Muscle layer of duodenum (tissue), 2 donors: ENCODE measurements around the gene CHSY1.

Experiments
- H3K27ac ChIP-seq: one replicate; pipeline ENCODE4 v1.7.0; 2013; ENCODE audit warnings: mild to moderate bottlenecking, low read length
- H3K27me3 ChIP-seq: one replicate; pipeline ENCODE4 v1.7.0; 2013; ENCODE audit warnings: low read depth, mild to moderate bottlenecking, control low read depth, low read length
- H3K36me3 ChIP-seq, 2 donors: one replicate each; pipeline ENCODE4 v1.7.0; 2013; ENCODE audit warnings: low read length in 2 of 2, control low read depth in 1 of 2, mild to moderate bottlenecking in 1 of 2; ENCODE audit not compliant: insufficient read depth in 2 of 2, control insufficient read depth in 1 of 2
- H3K4me1 ChIP-seq, 2 donors: one replicate each; pipeline ENCODE4 v1.7.0; 2013; ENCODE audit warnings: low read length in 2 of 2, mild to moderate bottlenecking in 2 of 2, control low read depth in 1 of 2, moderate library complexity in 1 of 2; ENCODE audit not compliant: insufficient read depth in 2 of 2, control insufficient read depth in 1 of 2
- H3K4me3 ChIP-seq, 2 donors: one replicate each; pipeline ENCODE4 v1.7.0; 2013; ENCODE audit warnings: low read length in 2 of 2, low read depth in 1 of 2, mild to moderate bottlenecking in 1 of 2
- H3K9me3 ChIP-seq, 2 donors: one replicate each; pipeline ENCODE4 v1.7.0; 2013; ENCODE audit warnings: low read length in 2 of 2, control low read depth in 1 of 2, mild to moderate bottlenecking in 1 of 2; ENCODE audit not compliant: control insufficient read depth in 1 of 2
- donor health status: healthy.

CHSY1 gene

DNA sequence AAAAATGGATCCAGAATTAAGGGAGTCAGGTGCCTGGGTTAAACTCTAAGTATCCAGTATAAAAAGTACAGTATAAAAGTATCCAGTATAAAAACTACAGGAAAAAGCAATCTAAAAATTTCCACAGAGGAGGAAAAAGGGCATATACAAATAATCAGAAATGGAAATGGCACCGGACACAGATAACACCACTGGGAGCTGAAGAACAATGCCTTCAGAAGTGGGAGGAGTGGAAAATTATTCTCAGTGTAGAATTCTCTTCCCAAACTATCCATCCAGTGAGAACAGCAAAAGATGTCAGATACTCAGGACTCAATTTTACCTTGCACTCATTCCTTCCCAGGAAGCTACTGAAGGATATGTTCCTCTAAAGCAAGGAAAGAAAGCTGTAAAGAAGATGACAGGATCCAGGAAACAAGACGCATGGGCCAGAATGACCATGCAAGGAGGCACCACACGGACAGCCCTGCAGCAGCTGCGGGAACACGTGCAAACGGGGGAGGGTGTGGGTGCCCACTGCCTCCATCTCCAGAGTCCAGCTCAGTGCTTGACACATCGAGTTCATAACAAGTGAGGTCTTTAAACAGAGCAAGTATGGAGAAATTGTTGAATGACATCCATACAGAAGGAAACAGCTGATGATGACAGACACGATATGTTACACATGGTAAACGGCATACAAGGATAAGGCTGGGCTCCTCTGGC lies 68.5 kb downstream of the CHSY1 start:
- Histone ChIP-seq H3K27ac (no peak overlapping the region), H3K4me1 (peaks cover 0 to 15% of the 10 kb centered on the region in 2 donors)

DNA sequence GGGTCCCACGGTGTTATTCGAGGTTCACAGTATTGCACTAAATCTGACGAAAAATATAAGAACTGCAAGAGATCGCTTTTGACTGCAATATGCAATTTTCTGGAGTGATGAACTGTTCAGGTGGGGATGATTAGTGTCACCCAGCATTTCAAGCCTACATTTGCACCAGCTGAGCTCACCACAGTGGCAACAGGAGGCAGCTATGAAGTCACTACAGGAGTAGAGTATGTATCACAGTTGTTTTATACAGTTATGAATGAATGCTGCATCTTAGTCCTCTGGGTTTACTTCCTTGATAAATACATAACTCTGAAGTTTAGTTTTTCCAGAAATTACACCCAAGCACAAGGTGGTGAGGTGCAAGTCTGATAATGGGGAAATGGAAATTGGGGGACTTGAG lies 69.6 kb downstream of the CHSY1 start:
- no peak overlapping the region for H3K4me3 ChIP-seq
- H3K27ac ChIP-seq: no peak overlapping the region
- no peaks in the 10 kb centered on the region for H3K9me3 ChIP-seq
- peaks cover 7 to 15% of the 10 kb centered on the region in 2 donors for H3K36me3 ChIP-seq
- H3K27me3 ChIP-seq: no peaks in the 10 kb centered on the region
- H3K4me1 ChIP-seq: peaks cover 0 to 9% of the 10 kb centered on the region in 2 donors

More for the DNA sequence above, 68.5 kb downstream of the CHSY1 start:
- no peaks in the 10 kb centered on the region for H3K9me3 ChIP-seq
- no peaks in the 10 kb centered on the region for H3K27me3 ChIP-seq
- no peak overlapping the region for H3K4me3 ChIP-seq
- H3K36me3 ChIP-seq: peaks cover 3 to 5% of the 10 kb centered on the region in 2 donors

DNA sequence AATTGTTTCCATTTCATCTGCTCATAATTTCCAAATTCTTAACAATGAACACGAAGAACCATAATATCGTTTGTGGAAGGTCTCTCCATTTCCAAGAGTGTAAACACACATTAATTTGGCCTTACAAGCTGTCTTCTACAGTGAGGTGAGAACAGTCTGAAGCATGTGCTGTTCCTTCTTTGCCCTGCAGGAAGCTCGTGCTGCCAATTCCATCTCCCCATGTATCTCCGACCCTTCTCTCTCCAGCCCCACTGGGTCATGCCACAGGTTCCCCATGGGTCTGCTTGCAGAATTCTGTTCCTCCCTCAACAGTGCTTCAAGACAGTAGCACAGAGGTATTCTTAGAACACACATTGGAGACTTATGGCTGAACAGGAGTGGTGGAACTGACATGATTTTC lies 70.5 kb downstream of the CHSY1 start:
- Histone ChIP-seq H3K27me3 (no peaks in the 10 kb centered on the region), H3K4me1 (peaks cover 0 to 7% of the 10 kb centered on the region in 2 donors), H3K4me3 (no peak overlapping the region), H3K36me3 (peaks cover 7 to 15% of the 10 kb centered on the region in 2 donors), H3K9me3 (no peaks in the 10 kb centered on the region), H3K27ac (no peak overlapping the region)

DNA sequence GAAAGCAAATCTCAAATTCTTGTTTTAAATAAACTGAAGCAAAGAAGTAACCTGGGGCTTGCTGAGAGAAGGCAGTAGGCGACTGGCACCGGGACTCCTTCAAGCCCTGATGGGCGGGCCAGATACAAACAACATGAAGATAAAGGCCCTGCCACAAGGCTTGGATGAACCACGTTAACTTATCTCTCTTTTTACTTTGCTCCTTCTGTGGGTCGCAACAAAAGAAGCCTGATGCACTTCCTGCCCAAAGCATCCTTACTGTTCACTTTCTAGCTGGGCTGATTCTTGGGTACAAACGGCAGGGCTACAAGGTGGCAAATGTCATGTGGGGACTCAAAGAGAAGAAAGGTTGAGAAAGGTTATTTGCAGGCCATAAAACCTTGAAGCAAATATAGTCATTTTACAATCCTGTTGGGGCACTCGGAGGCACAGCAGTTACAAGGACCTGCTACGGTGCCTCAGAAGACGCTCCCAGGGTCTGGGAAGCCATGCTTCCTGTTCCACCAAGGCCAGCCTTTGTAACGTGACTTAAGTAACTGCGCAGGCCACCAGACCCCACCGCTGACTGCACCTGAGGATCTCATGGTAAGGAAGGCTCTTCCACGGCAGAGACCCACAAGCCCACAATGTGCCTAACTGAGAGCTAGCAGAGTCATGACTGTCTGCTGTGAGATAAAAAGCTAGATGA lies 71.1 kb downstream of the CHSY1 start:
- Histone ChIP-seq H3K27ac (no peak overlapping the region), H3K27me3 (no peaks in the 10 kb centered on the region), H3K36me3 (peaks cover 7 to 15% of the 10 kb centered on the region in 2 donors), H3K4me3 (no peak overlapping the region), H3K9me3 (no peaks in the 10 kb centered on the region), H3K4me1 (peaks cover 0 to 7% of the 10 kb centered on the region in 2 donors)

DNA sequence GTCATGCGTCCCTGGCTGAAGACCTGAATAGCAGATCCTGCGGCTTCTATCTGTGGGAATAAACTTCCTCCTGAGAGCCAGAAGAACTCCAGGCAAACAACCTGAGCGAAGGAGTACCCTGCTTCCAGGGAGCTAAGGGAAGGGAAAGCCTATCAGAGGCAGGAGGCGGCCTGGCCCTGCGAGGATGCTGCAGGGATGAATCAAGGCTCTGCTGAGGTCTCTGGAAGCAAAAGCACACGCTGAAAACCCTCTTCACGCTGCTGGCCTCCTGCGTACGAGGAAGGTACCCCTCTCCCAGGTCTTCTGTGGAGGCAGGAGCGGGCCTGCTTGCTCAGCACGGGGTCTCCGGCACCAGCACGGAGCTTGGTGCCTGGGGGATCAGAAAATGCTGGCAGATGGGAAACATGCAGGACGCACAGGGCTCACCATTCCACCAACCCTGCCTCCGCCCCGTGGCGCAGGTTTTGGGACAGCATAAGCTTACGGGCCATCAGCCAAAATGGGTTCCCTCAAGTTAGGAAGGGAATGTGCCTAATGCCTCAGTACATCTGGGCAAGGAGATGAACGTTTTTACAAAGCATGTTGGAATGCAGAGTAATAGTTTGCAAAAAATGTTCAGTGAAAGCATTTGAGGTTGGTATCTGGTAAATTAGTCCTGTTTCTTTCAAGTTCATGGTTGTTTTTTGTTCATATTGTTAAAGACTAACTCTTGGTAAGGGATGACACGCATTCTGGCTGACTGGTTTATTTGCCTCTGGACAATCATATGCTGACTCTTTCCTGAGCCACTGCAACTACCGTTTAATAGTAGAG lies 72.3 kb downstream of the CHSY1 start:
- H3K9me3 ChIP-seq: no peaks in the 10 kb centered on the region
- H3K4me3 ChIP-seq: no peak overlapping the region
- H3K36me3 ChIP-seq: peaks cover 9 to 15% of the 10 kb centered on the region in 2 donors
- no peak overlapping the region for H3K27ac ChIP-seq
- H3K27me3 ChIP-seq: no peaks in the 10 kb centered on the region
- peaks cover 0 to 7% of the 10 kb centered on the region in 2 donors for H3K4me1 ChIP-seq

DNA sequence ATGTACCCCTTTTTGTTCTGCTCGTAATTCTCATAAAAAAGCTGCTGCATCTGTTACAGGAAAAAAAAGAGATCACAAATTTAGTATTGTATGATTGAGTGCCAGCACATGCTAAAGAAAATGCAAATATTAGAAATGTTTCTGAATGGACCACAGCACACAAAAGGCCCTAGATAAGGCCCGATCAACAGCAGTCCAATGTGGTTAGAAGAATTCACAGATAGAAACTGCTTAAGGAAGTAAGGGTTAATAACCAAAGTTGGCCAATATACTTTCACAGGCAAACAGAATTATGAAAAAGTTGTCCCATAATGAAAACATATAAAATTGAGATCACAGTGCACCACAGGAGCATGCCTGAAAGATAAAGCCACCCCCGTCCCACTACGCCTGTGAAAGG lies 72.9 kb downstream of the CHSY1 start:
- no peak overlapping the region for H3K27ac ChIP-seq
- H3K4me3 ChIP-seq: no peak overlapping the region
- H3K36me3 ChIP-seq: peaks cover 14 to 15% of the 10 kb centered on the region in 2 donors
- H3K4me1 ChIP-seq: peaks cover 0 to 7% of the 10 kb centered on the region in 2 donors
- H3K27me3 ChIP-seq: no peaks in the 10 kb centered on the region
- no peaks in the 10 kb centered on the region for H3K9me3 ChIP-seq

DNA sequence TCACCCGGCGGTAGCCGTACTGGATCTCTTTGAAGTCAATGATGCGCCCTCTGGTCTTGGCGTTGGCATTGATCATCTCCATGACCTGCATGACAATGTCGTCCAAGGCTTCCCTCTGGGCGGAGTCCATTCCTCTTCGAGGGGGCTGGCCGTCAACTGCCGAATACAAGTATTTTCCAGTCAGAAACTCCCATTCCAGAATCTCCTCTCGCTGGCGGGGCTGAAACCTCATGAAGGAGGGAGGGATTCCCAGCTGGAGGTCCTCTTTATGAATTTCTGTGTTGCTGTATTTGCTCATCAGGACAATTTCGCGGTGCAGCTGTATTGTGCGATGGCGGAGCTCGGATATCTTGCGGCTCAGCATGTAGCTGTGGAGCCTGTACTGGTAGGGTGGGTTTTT lies 73.4 kb downstream of the CHSY1 start:
- no peaks in the 10 kb centered on the region for H3K9me3 ChIP-seq
- no peak overlapping the region for H3K27ac ChIP-seq
- H3K36me3 ChIP-seq: peaks cover 14 to 15% of the 10 kb centered on the region in 2 donors
- H3K4me1 ChIP-seq: peaks cover 0 to 7% of the 10 kb centered on the region in 2 donors
- no peak overlapping the region for H3K4me3 ChIP-seq
- no peaks in the 10 kb centered on the region for H3K27me3 ChIP-seq

DNA sequence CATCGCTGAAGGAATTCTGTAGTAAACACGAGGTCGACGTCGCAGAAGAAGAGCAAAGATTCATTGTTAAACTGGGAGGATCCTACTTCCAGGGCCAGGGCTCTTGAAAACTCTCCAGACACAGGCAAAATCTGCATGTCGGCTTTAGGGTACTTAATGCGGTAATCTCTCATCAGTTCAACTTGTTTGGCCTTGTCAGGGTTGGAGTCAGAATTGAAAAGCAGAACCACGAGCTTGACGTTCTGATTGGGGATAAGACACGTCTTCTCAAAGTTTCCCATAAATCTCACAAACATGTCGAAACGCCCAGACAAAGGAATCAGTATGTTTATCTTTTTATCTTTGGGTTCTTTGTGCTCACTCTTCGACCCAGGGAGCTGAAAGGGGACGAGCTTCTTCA lies 74.0 kb downstream of the CHSY1 start:
- no peaks in the 10 kb centered on the region for H3K9me3 ChIP-seq
- H3K4me1 ChIP-seq: peaks cover 0 to 7% of the 10 kb centered on the region in 2 donors
- H3K36me3 ChIP-seq: peaks cover 14 to 15% of the 10 kb centered on the region in 2 donors
- H3K4me3 ChIP-seq: no peak overlapping the region
- no peak overlapping the region for H3K27ac ChIP-seq
- H3K27me3 ChIP-seq: no peaks in the 10 kb centered on the region

DNA sequence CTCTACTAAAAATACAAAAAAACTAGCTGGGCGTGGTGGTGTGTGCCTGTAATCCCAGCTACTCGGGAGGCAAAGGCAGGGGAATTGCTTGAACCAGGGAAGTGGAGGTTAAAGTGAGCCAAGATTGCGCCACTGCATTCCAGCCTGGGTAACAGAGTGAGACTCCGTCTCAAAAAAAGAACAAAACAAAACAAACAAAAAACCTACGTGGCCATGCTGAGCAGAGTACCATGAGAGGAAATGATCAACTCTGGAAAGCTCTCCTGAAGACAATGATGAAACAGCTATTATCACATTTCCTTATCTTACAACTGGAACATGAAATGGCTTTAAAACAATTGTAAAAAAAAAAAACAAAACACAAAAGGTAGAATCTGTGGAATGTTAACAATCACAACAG lies 75.2 kb downstream of the CHSY1 start:
- H3K27me3 ChIP-seq: no peaks in the 10 kb centered on the region
- peaks cover 14 to 15% of the 10 kb centered on the region in 2 donors for H3K36me3 ChIP-seq
- H3K4me3 ChIP-seq: no peak overlapping the region
- no peak overlapping the region for H3K27ac ChIP-seq
- H3K9me3 ChIP-seq: no peaks in the 10 kb centered on the region
- H3K4me1 ChIP-seq: peaks cover 0 to under 1% of the 10 kb centered on the region in 2 donors

DNA sequence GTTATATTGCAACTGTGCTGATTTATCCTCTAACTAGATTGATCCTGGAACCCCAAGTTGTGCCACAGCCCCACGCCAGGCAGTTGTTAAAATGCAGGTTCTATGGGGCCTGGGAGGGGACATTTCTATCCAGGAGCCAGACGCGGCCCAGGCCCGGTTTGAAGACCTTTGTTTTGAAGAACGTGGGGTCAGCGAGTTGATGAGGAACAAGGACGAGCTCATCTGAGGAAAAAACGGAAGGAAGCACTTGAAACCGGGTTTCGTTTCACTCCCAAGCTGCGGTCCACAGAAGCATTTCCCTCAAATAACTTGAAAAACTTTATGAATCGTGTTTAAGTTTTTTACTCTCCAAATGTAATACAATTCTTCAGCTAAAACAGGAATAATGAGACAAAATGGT lies 76.4 kb downstream of the CHSY1 start:
- H3K27me3 ChIP-seq: no peaks in the 10 kb centered on the region
- no peaks in the 10 kb centered on the region for H3K4me1 ChIP-seq
- peaks cover 14 to 15% of the 10 kb centered on the region in 2 donors for H3K36me3 ChIP-seq
- H3K4me3 ChIP-seq: no peak overlapping the region
- no peaks in the 10 kb centered on the region for H3K9me3 ChIP-seq
- no peak overlapping the region for H3K27ac ChIP-seq
